Liver (tissue), 9 donors: ENCODE data around the gene JAM3. TPM values are rescaled to one million over a fixed set of nuclear protein-coding genes. Genes with fewer than 3 reads are reported as not detected.

Experiments used
- DNase-seq: peaks from one replicate; pipeline ENCODE4 v3.0.0-alpha.2; 2017; ENCODE audit warnings: low spot score
- H3K27ac ChIP-seq, 2 donors: one replicate each; pipeline ENCODE4 v1.7.0; 2013; ENCODE audit warnings: inconsistent platforms in 2 of 2, low read length in 2 of 2, control low read depth in 1 of 2, low read depth in 1 of 2, mild to moderate bottlenecking in 1 of 2
- H3K27me3 ChIP-seq, 4 donors: one replicate each; pipeline versions ENCODE4 v1.6.1 to v1.7.0; 2013; ENCODE audit warnings: low read length in 3 of 4, inconsistent platforms in 1 of 4, mild to moderate bottlenecking in 1 of 4, moderate library complexity in 1 of 4; ENCODE audit not compliant: control insufficient read depth in 4 of 4, insufficient read depth in 4 of 4
- H3K36me3 ChIP-seq, 4 donors: one replicate each; pipeline versions ENCODE4 v1.6.1 to v1.7.0; 2013; ENCODE audit warnings: low read length in 3 of 4, mild to moderate bottlenecking in 3 of 4, low read depth in 1 of 4, moderate library complexity in 1 of 4; ENCODE audit not compliant: control insufficient read depth in 4 of 4, insufficient read depth in 3 of 4
- H3K4me1 ChIP-seq, 4 donors: one replicate each; pipeline versions ENCODE4 v1.6.1 to v1.7.0; 2013; ENCODE audit warnings: low read length in 3 of 4, mild to moderate bottlenecking in 3 of 4, moderate library complexity in 1 of 4; ENCODE audit not compliant: control insufficient read depth in 4 of 4, insufficient read depth in 4 of 4
- H3K4me3 ChIP-seq, 3 donors: one replicate each; pipeline versions ENCODE4 v1.6.1 to v1.7.0; 2013; ENCODE audit warnings: low read length in 3 of 3, control low read depth in 1 of 3, low read depth in 1 of 3, mild to moderate bottlenecking in 1 of 3
- H3K9ac ChIP-seq, 2 donors: one replicate each; pipeline ENCODE4 v1.7.0; 2013; ENCODE audit warnings: low read length in 2 of 2, mild to moderate bottlenecking in 2 of 2, moderate library complexity in 2 of 2, control low read depth in 1 of 2, low read depth in 1 of 2
- H3K9me3 ChIP-seq, 4 donors: one replicate each; pipeline versions ENCODE4 v1.6.1 to v1.7.0; 2013; ENCODE audit warnings: low read length in 3 of 4; ENCODE audit not compliant: control insufficient read depth in 4 of 4
- FOXA1 ChIP-seq: IDR thresholded peaks from 2 replicates; pipeline ENCODE4 v1.6.1; 2016; ENCODE audit warnings: antibody characterized with exemption
- FOXA2 ChIP-seq: IDR thresholded peaks from 2 replicates; pipeline ENCODE4 v1.6.1; 2016; ENCODE audit warnings: antibody characterized with exemption
- GABPA ChIP-seq, 2 donors: IDR thresholded peaks in 1 of 2; conservative IDR thresholded peaks in 1 of 2; 2 replicates each; pipeline ENCODE4 v1.6.1; 2016; ENCODE audit warnings: antibody characterized with exemption in 2 of 2, mild to moderate bottlenecking in 1 of 2, moderate library complexity in 1 of 2
- HNF4A ChIP-seq, 2 donors: conservative IDR thresholded peaks; 2 replicates each; pipeline ENCODE4 v1.6.1; 2016; ENCODE audit warnings: antibody characterized with exemption in 2 of 2, mild to moderate bottlenecking in 2 of 2
- HNF4G ChIP-seq: IDR thresholded peaks from 2 replicates; pipeline ENCODE4 v1.6.1; 2016; ENCODE audit warnings: antibody characterized with exemption
- JUND ChIP-seq, 2 donors: IDR thresholded peaks; 2 replicates each; pipeline ENCODE4 v1.6.1; 2016; ENCODE audit warnings: antibody characterized with exemption in 2 of 2
- RAD21 ChIP-seq, 2 donors: IDR thresholded peaks; 2 replicates each; pipeline ENCODE4 v1.6.1; 2016; ENCODE audit warnings: antibody characterized with exemption in 2 of 2, mild to moderate bottlenecking in 2 of 2
- RXRA ChIP-seq, 2 donors: IDR thresholded peaks; 2 replicates each; pipeline ENCODE4 v1.6.1; 2017 to 2018; ENCODE audit warnings: antibody characterized with exemption in 2 of 2, mild to moderate bottlenecking in 1 of 2
- SP1 ChIP-seq: IDR thresholded peaks from 2 replicates; pipeline ENCODE4 v1.6.1; 2018; ENCODE audit warnings: antibody characterized with exemption, mild to moderate bottlenecking
- TAF1 ChIP-seq: conservative IDR thresholded peaks from 2 replicates; pipeline ENCODE4 v1.6.1; 2016; ENCODE audit warnings: antibody characterized with exemption, mild to moderate bottlenecking
- YY1 ChIP-seq: IDR thresholded peaks from 2 replicates; pipeline ENCODE4 v1.6.1; 2016; ENCODE audit warnings: antibody characterized with exemption, mild to moderate bottlenecking
- WGBS: extraction: QIAGEN DNeasy Blood & Tissue Kit; methylation state at CpG from one replicate; pipeline ENCODE4 v1.1.7; 2013; 5-methylcytosine and 5-hydroxymethylcytosine counted together
- polyA plus RNA-seq, 2 donors: library from polyadenylated mRNA; stranded (reverse) in 1 of 2; unstranded in 1 of 2; fragments of 200-250 nt in 1 of 2; fragments of >200 nt in 1 of 2; fragmentation: Nextera tagmentation in 1 of 2; extraction: Ambion mirVana in 1 of 2; gene quantifications; one replicate each; pipeline versions ENCODE4 v1.2.1 to v1.2.3, GENCODE V29; 2013 to 2015
- total RNA-seq, 2 donors: library from RNA; depleted of rRNA; stranded (reverse); fragments of >200 nt; gene quantifications; one replicate each; pipeline ENCODE4 v1.2.3, GENCODE V29; 2014
- TF ChIP-seq, protein P1 (sequence below): fragments of 150-350 bp; IDR thresholded peaks from 2 replicates; pipeline ENCODE4 v1.5.1; 2017; ENCODE audit warnings: improper control_type of control experiment, low read depth, low read length; ENCODE audit not compliant: missing input control
- TF ChIP-seq, protein P2 (sequence below): IDR thresholded peaks from 2 replicates; pipeline ENCODE4 v1.6.1; 2016; ENCODE audit warnings: antibody characterized with exemption
- TF ChIP-seq, protein P3 (sequence below): IDR thresholded peaks from 2 replicates; pipeline ENCODE4 v1.6.1; 2016; ENCODE audit warnings: antibody characterized with exemption
- donor health status: healthy.
- donor health status: healthy.
- donor health status: healthy.
- donor health status: healthy.
- donor health status: healthy.

Gene JAM3
- total and polyA plus RNA-seq, 4 donors, result 1.6 to 4.3 (median 2.1) TPM

DNA sequence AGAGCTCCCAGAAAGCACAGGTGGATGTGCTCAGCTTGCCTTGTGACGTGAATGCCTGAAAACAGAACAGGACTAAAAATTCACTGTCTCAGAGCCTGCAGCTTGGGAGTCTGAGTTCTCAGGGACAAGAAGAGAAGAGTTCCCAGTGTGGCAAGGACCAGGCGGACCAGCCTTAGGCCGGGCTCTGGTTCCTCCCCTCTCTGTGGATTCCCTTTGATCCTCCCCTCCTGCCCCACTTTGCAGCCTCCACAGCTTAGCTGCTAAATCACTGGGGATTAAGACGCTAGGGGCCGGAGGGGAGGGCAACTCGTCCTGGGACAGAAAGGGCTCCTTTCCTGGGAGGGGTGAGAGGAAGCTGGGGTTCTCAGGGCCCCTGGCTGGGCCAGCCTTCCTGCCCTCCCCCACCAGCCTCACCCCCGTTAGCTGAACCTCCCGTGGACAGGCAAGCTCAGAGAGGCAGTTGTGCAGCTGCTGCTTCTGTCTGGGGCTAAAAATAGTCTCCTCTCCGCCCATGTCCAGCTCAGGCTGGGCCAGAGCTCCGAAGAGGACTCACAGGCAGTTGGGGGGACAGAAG is 29.9 kb upstream of the JAM3 start:
- H3K9ac ChIP-seq, result no peak overlapping the region
- TF ChIP-seq, protein P1, sequence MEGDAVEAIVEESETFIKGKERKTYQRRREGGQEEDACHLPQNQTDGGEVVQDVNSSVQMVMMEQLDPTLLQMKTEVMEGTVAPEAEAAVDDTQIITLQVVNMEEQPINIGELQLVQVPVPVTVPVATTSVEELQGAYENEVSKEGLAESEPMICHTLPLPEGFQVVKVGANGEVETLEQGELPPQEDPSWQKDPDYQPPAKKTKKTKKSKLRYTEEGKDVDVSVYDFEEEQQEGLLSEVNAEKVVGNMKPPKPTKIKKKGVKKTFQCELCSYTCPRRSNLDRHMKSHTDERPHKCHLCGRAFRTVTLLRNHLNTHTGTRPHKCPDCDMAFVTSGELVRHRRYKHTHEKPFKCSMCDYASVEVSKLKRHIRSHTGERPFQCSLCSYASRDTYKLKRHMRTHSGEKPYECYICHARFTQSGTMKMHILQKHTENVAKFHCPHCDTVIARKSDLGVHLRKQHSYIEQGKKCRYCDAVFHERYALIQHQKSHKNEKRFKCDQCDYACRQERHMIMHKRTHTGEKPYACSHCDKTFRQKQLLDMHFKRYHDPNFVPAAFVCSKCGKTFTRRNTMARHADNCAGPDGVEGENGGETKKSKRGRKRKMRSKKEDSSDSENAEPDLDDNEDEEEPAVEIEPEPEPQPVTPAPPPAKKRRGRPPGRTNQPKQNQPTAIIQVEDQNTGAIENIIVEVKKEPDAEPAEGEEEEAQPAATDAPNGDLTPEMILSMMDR, result no peak
- no peak for TF ChIP-seq FOXA1
- no peak for TF ChIP-seq GABPA (IDR thresholded peaks at IDR 0.05 in 1 of 2, conservative IDR thresholded peaks at IDR 0.05 in 1 of 2)
- TF ChIP-seq, protein P2, sequence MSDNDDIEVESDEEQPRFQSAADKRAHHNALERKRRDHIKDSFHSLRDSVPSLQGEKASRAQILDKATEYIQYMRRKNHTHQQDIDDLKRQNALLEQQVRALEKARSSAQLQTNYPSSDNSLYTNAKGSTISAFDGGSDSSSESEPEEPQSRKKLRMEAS, result no peak
- no peak for TF ChIP-seq JUND (IDR thresholded peaks at IDR 0.05)
- no peak for TF ChIP-seq RXRA (IDR thresholded peaks at IDR 0.05)
- TF ChIP-seq, protein P3, sequence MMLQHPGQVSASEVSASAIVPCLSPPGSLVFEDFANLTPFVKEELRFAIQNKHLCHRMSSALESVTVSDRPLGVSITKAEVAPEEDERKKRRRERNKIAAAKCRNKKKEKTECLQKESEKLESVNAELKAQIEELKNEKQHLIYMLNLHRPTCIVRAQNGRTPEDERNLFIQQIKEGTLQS, result no peak
- WGBS, result 56% methylated on average over 10 of the region's 10 CpGs
- no peak for DNase-seq
- H3K27ac ChIP-seq, result no peak overlapping the region
- no peaks in the 10 kb centered on the region for H3K9me3 ChIP-seq
- no peak overlapping the region for H3K4me3 ChIP-seq
- peaks cover 2 to 7% (median 5%) of the 10 kb centered on the region in 4 donors for H3K4me1 ChIP-seq
- H3K36me3 ChIP-seq, result no peaks in the 10 kb centered on the region
- H3K27me3 ChIP-seq, result no peaks in the 10 kb centered on the region

DNA sequence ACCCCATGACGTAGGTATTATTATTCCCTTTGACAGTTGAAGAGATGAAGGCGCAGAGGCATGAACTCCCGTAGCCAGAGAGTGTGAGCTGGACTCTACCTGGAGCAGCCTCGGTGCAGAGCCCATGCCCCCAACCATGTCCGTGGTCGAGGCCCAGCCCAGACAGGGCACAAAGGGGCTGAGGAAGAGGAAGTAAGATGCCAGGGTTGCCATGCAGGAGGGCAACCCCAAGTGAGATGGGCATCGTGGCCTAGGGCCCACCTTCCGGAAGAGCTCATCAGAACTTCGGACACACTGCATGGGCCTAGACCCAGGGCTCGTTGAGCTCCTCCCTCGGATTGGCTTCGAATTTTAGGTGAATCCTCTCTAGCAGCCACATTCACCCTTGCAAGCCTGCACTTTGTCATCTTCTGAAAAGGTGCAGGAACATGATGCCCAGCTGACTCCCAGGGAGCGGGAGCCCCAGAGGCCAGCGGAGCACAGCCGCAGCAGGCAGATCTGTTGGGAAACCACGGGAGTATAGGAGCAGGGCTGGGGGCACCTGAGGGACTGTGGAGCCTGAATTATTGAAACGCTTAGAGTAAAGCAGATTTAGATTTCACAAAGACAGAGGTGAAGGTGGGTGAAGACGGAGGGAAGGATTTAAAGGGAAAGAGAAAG is 29.0 kb upstream of the JAM3 start:
- no peak overlapping the region for H3K9ac ChIP-seq
- no peak for TF ChIP-seq TAF1
- TF ChIP-seq, protein P1, result no peak
- no peak for TF ChIP-seq SP1
- no peak for TF ChIP-seq RAD21 (IDR thresholded peaks at IDR 0.05)
- no peak for TF ChIP-seq HNF4G
- no peak for TF ChIP-seq RXRA (IDR thresholded peaks at IDR 0.05)
- TF ChIP-seq YY1, result no peak
- no peak for TF ChIP-seq HNF4A (conservative IDR thresholded peaks at IDR 0.05)
- no peak for TF ChIP-seq FOXA2

More for the DNA sequence above, 29.0 kb upstream of the JAM3 start:
- Histone ChIP-seq H3K27ac (no peak overlapping the region), H3K4me3 (no peak overlapping the region), H3K9me3 (no peaks in the 10 kb centered on the region), H3K4me1 (peaks cover 2 to 7% (median 5%) of the 10 kb centered on the region in 4 donors), H3K36me3 (no peaks in the 10 kb centered on the region), H3K27me3 (no peaks in the 10 kb centered on the region)
- no peak for DNase-seq
- 84% methylated on average over 18 of the region's 18 CpGs for WGBS
